WTC11 (cell line): ENCODE measurements around the gene KRTAP5-2. TPM values are rescaled to one million over a fixed set of nuclear protein-coding genes. Genes with fewer than 3 reads are reported as not detected.

Experiments used
- ATAC-seq: fragments of 200-7000 bp; cut with Tn5 transposase; 2 replicates; pipeline ENCODE4 v1.10.0; 2021; ENCODE audit warnings: mild to moderate bottlenecking, moderate library complexity
- CTCF ChIA-PET: fragments of 300-600 bp; sonication (Branson Sonifier 250); formaldehyde crosslinking; loops from one replicate; lab custom pipeline; 2021; ENCODE audit warnings: antibody characterized with exemption; lab: Charles Lee
- POLR2A ChIA-PET: fragments of 350-600 bp; sonication (Branson Sonifier 250); formaldehyde crosslinking; loops from one replicate; lab custom pipeline; 2021; ENCODE audit warnings: antibody characterized with exemption; lab: Charles Lee
- DNase-seq: peaks from one replicate; pipeline ENCODE4 v3.0.0; 2021; ENCODE audit warnings: low spot score
- H3K27ac Mint-ChIP-seq: 2 replicates; pipeline ENCODE4 v1.8.0; 2021; ENCODE audit warnings: mixed read lengths
- H3K27me3 Mint-ChIP-seq: 2 replicates; pipeline ENCODE4 v1.8.0; 2021; ENCODE audit warnings: low read depth, mild to moderate bottlenecking, moderate library complexity, mixed read lengths
- H3K36me3 Mint-ChIP-seq: 2 replicates; pipeline ENCODE4 v1.8.0; 2021; ENCODE audit warnings: mixed read lengths
- H3K4me1 Mint-ChIP-seq: 2 replicates; pipeline ENCODE4 v1.8.0; 2022; ENCODE audit warnings: mixed read lengths
- H3K4me3 Mint-ChIP-seq: 2 replicates; pipeline ENCODE4 v1.8.0; 2021; ENCODE audit warnings: mild to moderate bottlenecking, moderate library complexity, mixed read lengths
- H3K9me3 Mint-ChIP-seq: 2 replicates; pipeline ENCODE4 v1.8.0; 2021; ENCODE audit warnings: mixed read lengths
- ATF6 ChIP-seq: sonication (generic); formaldehyde crosslinking; IDR thresholded peaks from 2 replicates; pipeline ENCODE4 v1.8.1; 2023; ENCODE audit warnings: mild to moderate bottlenecking, missing genetic modification reagents
- CBFB ChIP-seq: sonication (generic); formaldehyde crosslinking; IDR thresholded peaks from 2 replicates; pipeline ENCODE4 v1.8.1; 2022; ENCODE audit warnings: mild to moderate bottlenecking, low read depth, missing genetic modification reagents
- E2F1 ChIP-seq: sonication (generic); formaldehyde crosslinking; IDR thresholded peaks from 2 replicates; pipeline ENCODE4 v1.8.0; 2022; ENCODE audit warnings: mild to moderate bottlenecking, missing genetic modification reagents
- E2F4 ChIP-seq: sonication (generic); formaldehyde crosslinking; IDR thresholded peaks from 2 replicates; pipeline ENCODE4 v1.8.1; 2022; ENCODE audit warnings: low read depth, mild to moderate bottlenecking, moderate library complexity, missing genetic modification reagents, borderline replicate concordance
- ETV6 ChIP-seq: sonication (generic); formaldehyde crosslinking; IDR thresholded peaks from 2 replicates; pipeline ENCODE4 v1.8.1; 2022; ENCODE audit warnings: mild to moderate bottlenecking, missing genetic modification reagents
- FOXJ3 ChIP-seq: sonication (generic); formaldehyde crosslinking; IDR thresholded peaks from 2 replicates; pipeline ENCODE4 v1.9.0; 2021; ENCODE audit warnings: missing genetic modification reagents, mild to moderate bottlenecking, borderline replicate concordance
- GABPB1 ChIP-seq: sonication (generic); formaldehyde crosslinking; IDR thresholded peaks from 2 replicates; pipeline ENCODE4 v1.8.1; 2023; ENCODE audit warnings: mild to moderate bottlenecking, missing genetic modification reagents
- GRHL2 ChIP-seq: fragments of 250-450 bp; sonication (Bioruptor Pico); IDR thresholded peaks from 2 replicates; pipeline ENCODE4 v1.8.0; 2022; ENCODE audit warnings: mild to moderate bottlenecking, moderate library complexity; ENCODE audit not compliant: insufficient replicate concordance, severe bottlenecking
- HMGXB4 ChIP-seq: sonication (generic); formaldehyde crosslinking; IDR thresholded peaks from 2 replicates; pipeline ENCODE4 v1.8.1; 2023; ENCODE audit warnings: mild to moderate bottlenecking, moderate library complexity, missing genetic modification reagents
- IRF2 ChIP-seq: sonication (generic); formaldehyde crosslinking; IDR thresholded peaks from 2 replicates; pipeline ENCODE4 v1.8.0; 2022; ENCODE audit warnings: low read depth, missing genetic modification reagents, borderline replicate concordance
- KAT7 ChIP-seq: sonication (generic); formaldehyde crosslinking; IDR thresholded peaks from 2 replicates; pipeline ENCODE4 v1.8.1; 2023; ENCODE audit warnings: missing genetic modification reagents, mild to moderate bottlenecking, borderline replicate concordance
- NFYB ChIP-seq: sonication (generic); formaldehyde crosslinking; conservative IDR thresholded peaks from 2 replicates; pipeline ENCODE4 v1.8.0; 2022; ENCODE audit warnings: low read depth, missing genetic modification reagents
- SOX15 ChIP-seq: fragments of 250-450 bp; sonication (Bioruptor Pico); IDR thresholded peaks from 2 replicates; pipeline ENCODE4 v1.9.0; 2021; ENCODE audit warnings: mild to moderate bottlenecking
- SP1 ChIP-seq: sonication (generic); formaldehyde crosslinking; conservative IDR thresholded peaks from 2 replicates; pipeline ENCODE4 v1.8.1; 2022; ENCODE audit warnings: missing genetic modification reagents
- TEAD4 ChIP-seq: sonication (generic); formaldehyde crosslinking; IDR thresholded peaks from 2 replicates; pipeline ENCODE4 v1.8.0; 2022; ENCODE audit warnings: mild to moderate bottlenecking, missing genetic modification reagents
- ZNF416 ChIP-seq: fragments of 250-450 bp; sonication (Bioruptor Pico); IDR thresholded peaks from 2 replicates; pipeline ENCODE4 v1.9.0; 2021; ENCODE audit warnings: mild to moderate bottlenecking, inconsistent platforms
- ZNF532 ChIP-seq: fragments of 250-450 bp; sonication (Bioruptor Pico); IDR thresholded peaks from 2 replicates; pipeline ENCODE4 v1.9.0; 2021; ENCODE audit warnings: mild to moderate bottlenecking, borderline replicate concordance
- ZSCAN18 ChIP-seq: fragments of 250-450 bp; sonication (Bioruptor Pico); IDR thresholded peaks from 2 replicates; pipeline ENCODE4 v2.1.2; 2022; ENCODE audit warnings: mild to moderate bottlenecking, moderate library complexity
- total RNA-seq: library from RNA; stranded (reverse); gene quantifications from 3 replicates; pipeline ENCODE4 v1.2.3, GENCODE V29; 2021

The KRTAP5-2 gene
- total RNA-seq, 1 experiment from 2014 or later: not detected

- no peak overlapping the region for H3K4me3 Mint-ChIP-seq
- no peak for ATAC-seq
- TF ChIP-seq HMGXB4 (no peak), ETV6 (no peak), NFYB (no peak), GABPB1 (CRISPR knock-in tag) (no peak), SOX15 (CRISPR knock-in tag) (no peak), ZNF416 (no peak), ZSCAN18 (CRISPR knock-in tag) (no peak), TEAD4 (CRISPR knock-in tag) (no peak), FOXJ3 (CRISPR knock-in tag) (no peak), E2F1 (no peak), CBFB (no peak), ATF6 (no peak)
- TF ChIP-seq, all 79 proteins: peak for 0
- H3K4me1 Mint-ChIP-seq: peaks cover 3% of the 10 kb centered on the region
- peaks cover 3% of the 10 kb centered on the region for H3K27me3 Mint-ChIP-seq
- H3K27ac Mint-ChIP-seq: no peak overlapping the region
- ChIA-PET CTCF (interaction anchor here (2.0 to 4.0 kb wide), 2 partner anchors 9 to 10 kb away, joined by 19 to 57 read pairs; no protein-coding TSS in a partner anchor), POLR2A (no interaction called here)
- DNase-seq: no peak
- H3K36me3 Mint-ChIP-seq: no peaks in the 10 kb centered on the region
- H3K9me3 Mint-ChIP-seq: no peaks in the 10 kb centered on the region
Measured at GRCh38 chr11:1642288-1643145, 44.4 kb upstream of the KRTAP5-2 start.

GRCh38 chr11:1641096-1641495, 43.0 kb upstream of the KRTAP5-2 start:
- peaks cover 3% of the 10 kb centered on the region for H3K4me1 Mint-ChIP-seq
- H3K27ac Mint-ChIP-seq: no peak overlapping the region
- no peak for ATAC-seq
- ChIA-PET CTCF (interaction anchor here (1.3 to 4.8 kb wide), 7 partner anchors 11 to 192 kb away, joined by 5 to 57 read pairs (median 16); partner anchors contain the start of gene KRTAP5-5), POLR2A (no interaction called here)
- no peak for DNase-seq
- no peaks in the 10 kb centered on the region; the same call in none of the 2 replicates for H3K27me3 Mint-ChIP-seq
- no peak overlapping the region for H3K4me3 Mint-ChIP-seq
- no peaks in the 10 kb centered on the region for H3K36me3 Mint-ChIP-seq
- no peaks in the 10 kb centered on the region for H3K9me3 Mint-ChIP-seq
- no peak for TF ChIP-seq KAT7 (CRISPR knock-in tag)
- no peak for TF ChIP-seq IRF2
- no peak for TF ChIP-seq SP1 (CRISPR knock-in tag)
- TF ChIP-seq ATF6: no peak
- no peak for TF ChIP-seq E2F4 (CRISPR knock-in tag)
- TF ChIP-seq GRHL2 (CRISPR knock-in tag): no peak
- no peak for TF ChIP-seq ZNF532
